Transverse colon (tissue), 4 donors: ENCODE data around the gene P3H1. TPM values are rescaled to one million over a fixed set of nuclear protein-coding genes. Genes with fewer than 3 reads are reported as not detected.

Experiments used
- DNase-seq: peaks from one replicate; pipeline ENCODE4 v3.0.0-alpha.2; 2019
- H3K27ac ChIP-seq, 4 donors: fragments of 200-600 bp; sonication (generic); 2 replicates each; pipeline ENCODE4 v1.5.1; 2016 to 2018; ENCODE audit warnings: inconsistent platforms in 4 of 4
- H3K27me3 ChIP-seq: fragments of 200-600 bp; sonication (generic); 2 replicates; pipeline ENCODE4 v1.5.1; 2017; ENCODE audit warnings: inconsistent platforms
- H3K36me3 ChIP-seq, 4 donors: fragments of 200-600 bp; sonication (generic); 2 replicates each; pipeline ENCODE4 v1.5.1; 2017 to 2019; ENCODE audit warnings: inconsistent platforms in 4 of 4
- H3K4me1 ChIP-seq, 4 donors: fragments of 200-600 bp; sonication (generic); 2 replicates each; pipeline ENCODE4 v1.5.1; 2017 to 2020; ENCODE audit warnings: inconsistent platforms in 4 of 4
- H3K4me3 ChIP-seq, 4 donors: fragments of 200-600 bp; sonication (generic); 1 replicate in 1 of 4; 2 replicates in 3 of 4; pipeline versions ENCODE4 v1.5.1 to v1.6.1; 2017 to 2019; ENCODE audit warnings: inconsistent platforms in 4 of 4
- H3K9me3 ChIP-seq, 2 donors: fragments of 200-600 bp; sonication (generic); 2 replicates each; pipeline ENCODE4 v1.5.1; 2017 to 2019; ENCODE audit warnings: inconsistent platforms in 2 of 2
- CTCF ChIP-seq, 5 experiments: fragments of 200-600 bp in 3 of 5; fragments of 450-650 bp in 2 of 5; sonication (generic) in 3 of 5; IDR thresholded peaks; 1 replicate in 2 of 5; 2 replicates in 3 of 5; pipeline ENCODE4 v1.5.1; 2016 to 2017; ENCODE audit warnings: antibody characterized with exemption in 5 of 5, inconsistent platforms in 3 of 5, mild to moderate bottlenecking in 2 of 5, moderate library complexity in 1 of 5
- EP300 ChIP-seq: sonication (generic); formaldehyde crosslinking; IDR thresholded peaks from one replicate; pipeline ENCODE4 v1.6.1; 2017; ENCODE audit warnings: antibody characterized with exemption, low read depth
- POLR2A ChIP-seq: fragments of 450-650 bp; IDR thresholded peaks from one replicate; pipeline ENCODE4 v1.6.1; 2016; ENCODE audit warnings: antibody characterized with exemption, mild to moderate bottlenecking, moderate library complexity
- POLR2AphosphoS5 ChIP-seq, 3 donors: sonication (generic); formaldehyde crosslinking; IDR thresholded peaks; one replicate each; pipeline ENCODE4 v1.6.1; 2016; ENCODE audit warnings: antibody characterized with exemption in 3 of 3
- WGBS, 2 donors: methylation state at CpG; one replicate each; pipeline ENCODE4 v1.1.5; 2018; ENCODE audit warnings: low coverage in 1 of 2; 5-methylcytosine and 5-hydroxymethylcytosine counted together
- in situ Hi-C, 4 donors: fragments of 200-750 bp; cut with MboI; loops; one replicate each; pipeline versions ENCODE4 v1.15.0 to v1.15.1; 2017; ENCODE audit warnings: low sequenced_read_pairs in 3 of 4, low pct_ligation_motif_present in 1 of 4, low pct_unique_long_range_greater_than_20kb in 1 of 4
- intact Hi-C: fragments of 100-400 bp; cut with DNase I; formaldehyde crosslinking; loops from one replicate; pipeline ENCODE4 v1.15.1; 2023; ENCODE audit warnings: low total_unique reads
- total RNA-seq, 4 donors: library from RNA; depleted of rRNA; stranded (reverse); fragments of >200 nt; gene quantifications; one replicate each; pipeline ENCODE4 v1.1.0, GENCODE V29; 2016

Gene P3H1
- total RNA-seq, 4 donors from 2014 or later = 8.7 to 37.2 (median 10.2) TPM

GRCh38 chr1:42742617-42743316, 24.1 kb downstream of the P3H1 start:
- WGBS, 2 donors = 84 to 89% methylated on average over 5 to 9 of the region's 9 CpGs
- intact Hi-C loops = loop anchor here (10.0 kb wide), 1 partner anchor 48 kb away; no protein-coding TSS in a partner anchor
- H3K27me3 ChIP-seq = no peaks in the 10 kb centered on the region
- H3K9me3 ChIP-seq = no peaks in the 10 kb centered on the region
- no peak overlapping the region for H3K4me3 ChIP-seq
- TF ChIP-seq POLR2AphosphoS5 (IDR thresholded peaks at IDR 0.05) (no peak), EP300 (no peak), CTCF (IDR thresholded peaks at IDR 0.05) (no peak), POLR2A (no peak)
- H3K27ac ChIP-seq = no peak overlapping the region
- no peaks in the 10 kb centered on the region for H3K36me3 ChIP-seq
- H3K4me1 ChIP-seq = peaks cover 0 to 8% (median 0%) of the 10 kb centered on the region in 4 donors
- in situ Hi-C loops = loop anchor here in 2 of 4 donors (10.0 to 25.0 kb wide), 3 partner anchors 168 to 605 kb away; partner anchors contain the start of gene FOXJ3 (in 1 of the 2)
- no peak for DNase-seq

DNA sequence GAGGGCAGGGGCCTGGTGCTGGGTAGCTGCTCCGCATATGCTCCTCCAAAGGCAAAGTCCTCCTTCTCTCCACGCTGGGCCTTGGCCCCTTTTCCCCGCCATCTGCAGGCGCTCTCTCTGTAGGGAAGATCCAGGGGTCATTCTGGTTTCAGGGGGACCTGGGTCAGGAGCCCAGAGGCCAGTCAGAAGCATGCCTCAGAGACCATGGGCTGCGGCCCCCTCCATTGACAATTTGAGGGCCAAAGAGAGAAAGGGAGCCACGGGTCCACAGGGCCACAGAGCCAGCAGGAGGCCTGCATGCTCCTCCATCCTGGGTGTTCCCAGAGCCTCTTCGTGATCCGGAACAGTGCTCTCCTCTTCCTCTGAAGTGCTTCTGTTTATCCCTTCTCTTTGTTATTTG, 24.7 kb downstream of the P3H1 start:
- H3K9me3 ChIP-seq = no peaks in the 10 kb centered on the region
- in situ Hi-C loops (loop anchor here in 2 of 4 donors (10.0 to 25.0 kb wide), 3 partner anchors 167 to 605 kb away; partner anchors contain the start of gene FOXJ3 (in 1 of the 2)), intact Hi-C loops (loop anchor here (10.0 kb wide), 1 partner anchor 47 kb away; no protein-coding TSS in a partner anchor)
- H3K4me1 ChIP-seq = peaks cover 0 to 9% (median 0%) of the 10 kb centered on the region in 4 donors
- no peak overlapping the region for H3K4me3 ChIP-seq
- no peak overlapping the region for H3K27ac ChIP-seq
- no peak for TF ChIP-seq CTCF (IDR thresholded peaks at IDR 0.05)
- TF ChIP-seq POLR2A = no peak
- TF ChIP-seq POLR2AphosphoS5 (IDR thresholded peaks at IDR 0.05) = no peak
- no peak for TF ChIP-seq EP300
- no peak for DNase-seq
- H3K36me3 ChIP-seq = no peaks in the 10 kb centered on the region
- 92% methylated on average over 2 to 8 of the region's 8 CpGs for WGBS, 2 donors
- no peaks in the 10 kb centered on the region for H3K27me3 ChIP-seq

- no peak overlapping the region for H3K27ac ChIP-seq
- no peak overlapping the region for H3K4me3 ChIP-seq
- 100% methylated on average over 2 of the region's 4 CpGs; no CpG with 5 or more reads in 1 of the 2 donors for whole genome bisulfite sequencing, 2 donors
- H3K27me3 ChIP-seq = no peaks in the 10 kb centered on the region
- peaks cover 0 to 14% (median under 1%) of the 10 kb centered on the region in 4 donors for H3K4me1 ChIP-seq
- in situ Hi-C loops (loop anchor here in 2 of 4 donors (10.0 to 25.0 kb wide), 3 partner anchors 167 to 604 kb away; partner anchors contain the start of gene FOXJ3 (in 1 of the 2)), intact Hi-C loops (loop anchor here (10.0 kb wide), 1 partner anchor 47 kb away; no protein-coding TSS in a partner anchor)
- no peaks in the 10 kb centered on the region for H3K9me3 ChIP-seq
- no peaks in the 10 kb centered on the region for H3K36me3 ChIP-seq
- TF ChIP-seq POLR2AphosphoS5 (IDR thresholded peaks at IDR 0.05) (no peak), POLR2A (no peak), CTCF (IDR thresholded peaks at IDR 0.05) (no peak), EP300 (no peak)
- no peak for DNase-seq
These were observed 25.1 kb downstream of the P3H1 start for GRCh38 chr1:42741706-42742105.

- intact Hi-C loops = loop anchor here (10.0 kb wide), 1 partner anchor 46 kb away; no protein-coding TSS in a partner anchor
- TF ChIP-seq CTCF (IDR thresholded peaks at IDR 0.05) (no peak), EP300 (no peak), POLR2A (no peak), POLR2AphosphoS5 (IDR thresholded peaks at IDR 0.05) (no peak)
- in situ Hi-C loops = loop anchor here in 2 of 4 donors (10.0 to 25.0 kb wide), 3 partner anchors 166 to 604 kb away; partner anchors contain the start of gene FOXJ3 (in 1 of the 2)
- DNase-seq = no peak
- 77 to 86% methylated on average over 5 to 19 of the region's 19 CpGs for WGBS, 2 donors
- Histone ChIP-seq H3K4me1 (peaks cover 0 to 21% (median 3%) of the 10 kb centered on the region in 4 donors), H3K4me3 (no peak overlapping the region), H3K27ac (no peak overlapping the region), H3K36me3 (no peaks in the 10 kb centered on the region), H3K27me3 (no peaks in the 10 kb centered on the region), H3K9me3 (no peaks in the 10 kb centered on the region)
These were observed 25.8 kb downstream of the P3H1 start for GRCh38 chr1:42740851-42741580.
